Nephron (organoid): ENCODE results near the gene HTR3E.

Experiments used
- H3K27ac Mint-ChIP-seq, 3 experiments: 2 replicates each; pipeline ENCODE4 v1.8.0; 2020; ENCODE audit warnings: mixed read lengths in 3 of 3, mild to moderate bottlenecking in 2 of 3, moderate library complexity in 1 of 3
- H3K27me3 Mint-ChIP-seq: 2 replicates; pipeline ENCODE4 v1.8.0; 2021; ENCODE audit warnings: low read depth, mild to moderate bottlenecking, moderate library complexity, mixed read lengths
- H3K36me3 Mint-ChIP-seq: 2 replicates; pipeline ENCODE4 v1.8.0; 2020; ENCODE audit warnings: low read depth, mixed read lengths
- H3K4me1 Mint-ChIP-seq: 2 replicates; pipeline ENCODE4 v1.8.0; 2020; ENCODE audit warnings: mixed read lengths
- H3K4me3 Mint-ChIP-seq, 3 experiments: 2 replicates each; pipeline ENCODE4 v1.8.0; 2020; ENCODE audit warnings: mild to moderate bottlenecking in 3 of 3, mixed read lengths in 3 of 3, moderate library complexity in 2 of 3
- H3K9me3 Mint-ChIP-seq: 2 replicates; pipeline ENCODE4 v1.8.0; 2020; ENCODE audit warnings: mixed read lengths
- CTCF ChIP-seq, 3 experiments: fragments of 200-600 bp; sonication (generic); IDR thresholded peaks; one replicate each; pipeline ENCODE4 v1.5.0; 2021; ENCODE audit warnings: antibody characterized with exemption in 3 of 3; ENCODE audit not compliant: unreplicated experiment in 3 of 3

Gene HTR3E

GRCh38 chr3:184075901-184076300 is 21.0 kb upstream of the HTR3E start:
- H3K36me3 Mint-ChIP-seq = no peaks in the 10 kb centered on the region
- H3K27ac Mint-ChIP-seq = no peak overlapping the region
- no peak overlapping the region for H3K4me3 Mint-ChIP-seq
- peaks cover 10% of the 10 kb centered on the region for H3K27me3 Mint-ChIP-seq
- H3K9me3 Mint-ChIP-seq = peaks cover 3% of the 10 kb centered on the region
- TF ChIP-seq CTCF (IDR thresholded peaks at IDR 0.05; ENCODE audit: unreplicated experiment in 3 of 3) = no peak
- no peaks in the 10 kb centered on the region for H3K4me1 Mint-ChIP-seq

GRCh38 chr3:184077881-184078280 is 19.0 kb upstream of the HTR3E start:
- no peak overlapping the region for H3K4me3 Mint-ChIP-seq
- no peaks in the 10 kb centered on the region for H3K36me3 Mint-ChIP-seq
- peaks cover 6% of the 10 kb centered on the region for H3K27me3 Mint-ChIP-seq
- no peaks in the 10 kb centered on the region for H3K4me1 Mint-ChIP-seq
- H3K27ac Mint-ChIP-seq = no peak overlapping the region
- no peak for TF ChIP-seq CTCF (IDR thresholded peaks at IDR 0.05; ENCODE audit: unreplicated experiment in 3 of 3)
- no peaks in the 10 kb centered on the region for H3K9me3 Mint-ChIP-seq

DNA sequence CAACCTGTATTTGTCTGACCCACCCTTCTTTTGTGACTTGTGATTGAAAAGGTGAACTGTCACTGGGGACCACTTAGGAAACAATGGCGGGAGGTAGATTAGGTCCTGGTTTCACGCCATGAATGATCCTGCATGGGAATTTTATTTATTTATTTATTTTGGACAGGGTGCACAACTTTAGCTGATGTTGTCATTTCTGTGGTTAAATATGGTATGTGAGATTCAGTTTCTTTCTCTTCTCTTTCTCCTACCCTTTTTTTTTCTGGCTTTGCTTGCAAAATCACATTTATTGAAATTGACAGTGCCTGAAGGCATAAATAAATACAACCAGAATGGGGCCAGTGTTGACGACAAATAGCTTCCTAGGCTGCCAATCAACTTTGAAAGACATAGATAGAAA is 18.0 kb upstream of the HTR3E start:
- Mint-ChIP-seq H3K4me3 (no peak overlapping the region), H3K4me1 (no peaks in the 10 kb centered on the region), H3K27ac (no peak overlapping the region)

DNA sequence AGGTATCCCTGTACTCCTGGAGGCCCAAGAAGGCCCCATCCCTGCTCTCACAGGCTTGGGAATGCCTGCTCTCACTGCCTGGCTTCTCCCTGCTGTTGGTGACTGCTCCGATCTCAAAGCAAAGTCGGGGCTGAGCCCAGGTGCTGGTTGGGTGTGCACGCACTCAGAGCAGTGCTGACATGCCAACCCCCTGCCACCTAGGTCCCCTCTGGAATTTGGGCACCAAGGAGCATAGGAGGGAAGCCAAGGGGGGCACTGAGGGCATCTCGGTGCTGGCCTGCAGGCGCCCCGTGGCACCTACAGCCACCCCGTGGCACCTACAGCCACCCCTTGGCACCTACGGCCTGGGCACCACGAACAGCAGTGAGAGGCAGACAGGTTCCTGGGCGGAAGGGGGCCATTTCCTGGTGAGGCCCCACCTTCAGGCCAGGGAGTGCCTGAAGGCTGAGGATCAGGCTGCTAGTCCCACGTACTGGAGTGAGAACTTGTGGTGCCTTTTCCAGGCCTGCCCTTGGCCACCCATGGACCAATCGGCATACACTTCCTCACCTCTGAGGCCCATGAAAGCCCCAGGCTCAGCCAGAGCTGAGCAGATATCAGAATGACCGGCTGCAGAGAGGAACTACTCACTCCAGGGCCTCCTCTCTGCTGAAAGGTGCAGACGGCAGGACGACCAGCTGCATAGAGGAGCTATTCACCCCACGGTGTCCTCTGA is 15.6 kb upstream of the HTR3E start:
- Mint-ChIP-seq H3K9me3 (no peaks in the 10 kb centered on the region), H3K4me3 (no peak overlapping the region), H3K27ac (no peak overlapping the region), H3K36me3 (no peaks in the 10 kb centered on the region), H3K4me1 (no peaks in the 10 kb centered on the region), H3K27me3 (peaks cover 6% of the 10 kb centered on the region)
- TF ChIP-seq CTCF (IDR thresholded peaks at IDR 0.05; ENCODE audit: unreplicated experiment in 3 of 3) = no peak

More for the DNA sequence above, 18.0 kb upstream of the HTR3E start:
- Mint-ChIP-seq H3K27me3 (peaks cover 6% of the 10 kb centered on the region), H3K9me3 (no peaks in the 10 kb centered on the region), H3K36me3 (no peaks in the 10 kb centered on the region)
- TF ChIP-seq CTCF (IDR thresholded peaks at IDR 0.05; ENCODE audit: unreplicated experiment in 3 of 3) = no peak

DNA sequence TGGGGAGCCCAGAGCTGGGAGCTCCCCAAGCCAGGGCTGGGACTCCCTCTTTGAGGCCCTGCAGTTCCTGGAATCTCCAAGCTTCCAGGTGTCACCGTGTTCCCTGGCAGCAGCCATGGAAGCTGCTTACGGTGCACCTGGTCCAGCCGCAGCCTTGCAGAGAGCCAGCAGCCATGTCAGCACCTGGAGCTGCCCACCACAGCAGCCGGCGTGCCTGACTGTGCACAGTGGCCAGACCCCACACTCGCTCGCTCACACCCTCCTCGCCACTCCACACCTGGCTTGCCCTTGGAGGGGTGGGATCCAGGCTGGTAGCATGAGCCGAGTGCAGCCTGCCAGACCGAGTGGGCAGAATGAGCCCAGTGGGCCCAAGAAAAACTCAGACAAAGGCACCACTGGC is 14.8 kb upstream of the HTR3E start:
- Mint-ChIP-seq H3K27me3 (peaks cover 6% of the 10 kb centered on the region), H3K36me3 (no peaks in the 10 kb centered on the region), H3K4me3 (no peak overlapping the region), H3K4me1 (no peaks in the 10 kb centered on the region), H3K9me3 (no peaks in the 10 kb centered on the region), H3K27ac (no peak overlapping the region)
- no peak for TF ChIP-seq CTCF (IDR thresholded peaks at IDR 0.05; ENCODE audit: unreplicated experiment in 3 of 3)

GRCh38 chr3:184082465-184082864 is 14.4 kb upstream of the HTR3E start:
- no peak overlapping the region for H3K27ac Mint-ChIP-seq

More at GRCh38 chr3:184082465-184082864, 14.4 kb upstream of the HTR3E start:
- H3K4me3 Mint-ChIP-seq = no peak overlapping the region
- H3K27me3 Mint-ChIP-seq = peaks cover 6% of the 10 kb centered on the region
- H3K9me3 Mint-ChIP-seq = no peaks in the 10 kb centered on the region
- no peaks in the 10 kb centered on the region for H3K4me1 Mint-ChIP-seq
- H3K36me3 Mint-ChIP-seq = no peaks in the 10 kb centered on the region
- TF ChIP-seq CTCF (IDR thresholded peaks at IDR 0.05; ENCODE audit: unreplicated experiment in 3 of 3) = no peak
